ENCODE measurements around the gene TEX261. TPM values are rescaled to one million over a fixed set of nuclear protein-coding genes. Genes with fewer than 3 reads are reported as not detected.

TEX261 gene
- total RNA-seq, 1 donor from 2014 or later = 9.4 TPM

DNA sequence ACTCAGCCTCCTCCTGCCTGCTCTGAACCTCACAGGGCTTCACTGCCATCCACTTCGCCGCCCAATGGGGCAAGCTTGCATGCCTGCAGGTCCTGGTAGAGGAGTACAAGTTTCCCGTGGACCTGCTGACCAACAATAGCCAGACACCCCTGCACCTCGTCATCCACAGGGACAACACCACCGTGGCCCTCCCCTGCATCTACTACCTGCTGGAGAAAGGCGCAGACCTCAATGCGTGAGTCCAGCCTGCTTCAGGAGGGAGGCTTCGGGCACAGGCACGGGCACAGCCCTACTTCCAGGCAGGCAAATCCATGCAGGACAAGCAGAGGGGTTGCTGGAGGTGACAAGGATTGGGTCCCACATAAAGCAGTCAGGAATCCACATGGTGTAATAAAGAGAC, 15.0 kb downstream of the TEX261 start:
- Histone ChIP-seq H3K4me3 (no peak overlapping the region), H3K36me3 (no peaks in the 10 kb centered on the region), H2AFZ (replicated peaks) (no peak overlapping the region), H3K4me1 (peaks cover 5% of the 10 kb centered on the region), H3F3A (ENCODE audit: low read depth) (peaks cover 16% of the 10 kb centered on the region), H3K27ac (no peak overlapping the region), H3K9me3 (ENCODE audit: low read depth) (no peaks in the 10 kb centered on the region), H3K27me3 (peaks cover 45% of the 10 kb centered on the region), H3K79me2 (ENCODE audit: low read depth) (no peaks in the 10 kb centered on the region), H3K4me2 (no peak overlapping the region), H3K9ac (no peak overlapping the region), H4K20me1 (ENCODE audit: low read depth) (peaks cover 21% of the 10 kb centered on the region)
- Mint-ChIP-seq H3K27me3 (ENCODE audit: insufficient read depth, low read depth) (peaks cover 2% of the 10 kb centered on the region), H3K4me3 (no peak overlapping the region), H3K27ac (no peak overlapping the region), H3K9me3 (no peaks in the 10 kb centered on the region), H3K4me1 (peaks cover 22% of the 10 kb centered on the region), H3K36me3 (no peaks in the 10 kb centered on the region)
- TF ChIP-seq EZH2 (IDR thresholded peaks at IDR 0.05) (no peak), EZH2phosphoT487 (IDR thresholded peaks at IDR 0.05) (no peak)
- TF ChIP-seq, protein P1, sequence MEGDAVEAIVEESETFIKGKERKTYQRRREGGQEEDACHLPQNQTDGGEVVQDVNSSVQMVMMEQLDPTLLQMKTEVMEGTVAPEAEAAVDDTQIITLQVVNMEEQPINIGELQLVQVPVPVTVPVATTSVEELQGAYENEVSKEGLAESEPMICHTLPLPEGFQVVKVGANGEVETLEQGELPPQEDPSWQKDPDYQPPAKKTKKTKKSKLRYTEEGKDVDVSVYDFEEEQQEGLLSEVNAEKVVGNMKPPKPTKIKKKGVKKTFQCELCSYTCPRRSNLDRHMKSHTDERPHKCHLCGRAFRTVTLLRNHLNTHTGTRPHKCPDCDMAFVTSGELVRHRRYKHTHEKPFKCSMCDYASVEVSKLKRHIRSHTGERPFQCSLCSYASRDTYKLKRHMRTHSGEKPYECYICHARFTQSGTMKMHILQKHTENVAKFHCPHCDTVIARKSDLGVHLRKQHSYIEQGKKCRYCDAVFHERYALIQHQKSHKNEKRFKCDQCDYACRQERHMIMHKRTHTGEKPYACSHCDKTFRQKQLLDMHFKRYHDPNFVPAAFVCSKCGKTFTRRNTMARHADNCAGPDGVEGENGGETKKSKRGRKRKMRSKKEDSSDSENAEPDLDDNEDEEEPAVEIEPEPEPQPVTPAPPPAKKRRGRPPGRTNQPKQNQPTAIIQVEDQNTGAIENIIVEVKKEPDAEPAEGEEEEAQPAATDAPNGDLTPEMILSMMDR (IDR thresholded peaks at IDR 0.05) = no peak
- no peak for DNase-seq (ENCODE audit: low spot score)

DNA sequence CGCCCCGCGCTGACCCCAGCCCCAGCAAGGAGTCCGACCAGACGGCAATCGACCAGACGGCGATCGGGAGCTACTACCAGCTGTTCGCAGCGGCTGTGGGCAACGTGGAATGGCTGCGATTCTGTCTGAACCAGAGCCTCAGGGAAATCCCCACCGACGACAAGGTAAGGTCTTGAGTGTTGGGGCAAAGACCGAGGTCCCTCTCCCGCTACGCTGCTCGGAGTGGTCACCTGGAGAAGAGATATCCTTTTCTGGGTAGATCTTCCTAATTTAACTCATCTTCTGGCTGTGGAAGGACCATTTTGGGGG, 15.5 kb downstream of the TEX261 start:
- H3K27me3 Mint-ChIP-seq (ENCODE audit: insufficient read depth, low read depth) = no peaks in the 10 kb centered on the region
- Histone ChIP-seq H3K4me1 (peaks cover 5% of the 10 kb centered on the region), H3K4me2 (peak overlapping the region; percentile 88), H3F3A (ENCODE audit: low read depth) (peaks cover 16% of the 10 kb centered on the region), H3K27me3 (peaks cover 49% of the 10 kb centered on the region), H4K20me1 (ENCODE audit: low read depth) (peaks cover 16% of the 10 kb centered on the region), H3K9ac (no peak overlapping the region), H3K36me3 (no peaks in the 10 kb centered on the region), H3K79me2 (ENCODE audit: low read depth) (no peaks in the 10 kb centered on the region), H3K4me3 (peak overlapping the region; percentile 55), H3K27ac (no peak overlapping the region), H2AFZ (replicated peaks) (peak overlapping the region; percentile 71), H3K9me3 (ENCODE audit: low read depth) (no peaks in the 10 kb centered on the region)
- no peak for TF ChIP-seq EZH2 (IDR thresholded peaks at IDR 0.05)
- TF ChIP-seq, protein P1 (IDR thresholded peaks at IDR 0.05) = no peak
- no peak for TF ChIP-seq EZH2phosphoT487 (IDR thresholded peaks at IDR 0.05)
- DNase-seq (ENCODE audit: low spot score) = no peak
- no peak overlapping the region for H3K27ac Mint-ChIP-seq
- H3K4me1 Mint-ChIP-seq = peaks cover 22% of the 10 kb centered on the region
- H3K4me3 Mint-ChIP-seq = peak overlapping the region; percentile 67
- no peaks in the 10 kb centered on the region for H3K36me3 Mint-ChIP-seq
- no peaks in the 10 kb centered on the region for H3K9me3 Mint-ChIP-seq

DNA sequence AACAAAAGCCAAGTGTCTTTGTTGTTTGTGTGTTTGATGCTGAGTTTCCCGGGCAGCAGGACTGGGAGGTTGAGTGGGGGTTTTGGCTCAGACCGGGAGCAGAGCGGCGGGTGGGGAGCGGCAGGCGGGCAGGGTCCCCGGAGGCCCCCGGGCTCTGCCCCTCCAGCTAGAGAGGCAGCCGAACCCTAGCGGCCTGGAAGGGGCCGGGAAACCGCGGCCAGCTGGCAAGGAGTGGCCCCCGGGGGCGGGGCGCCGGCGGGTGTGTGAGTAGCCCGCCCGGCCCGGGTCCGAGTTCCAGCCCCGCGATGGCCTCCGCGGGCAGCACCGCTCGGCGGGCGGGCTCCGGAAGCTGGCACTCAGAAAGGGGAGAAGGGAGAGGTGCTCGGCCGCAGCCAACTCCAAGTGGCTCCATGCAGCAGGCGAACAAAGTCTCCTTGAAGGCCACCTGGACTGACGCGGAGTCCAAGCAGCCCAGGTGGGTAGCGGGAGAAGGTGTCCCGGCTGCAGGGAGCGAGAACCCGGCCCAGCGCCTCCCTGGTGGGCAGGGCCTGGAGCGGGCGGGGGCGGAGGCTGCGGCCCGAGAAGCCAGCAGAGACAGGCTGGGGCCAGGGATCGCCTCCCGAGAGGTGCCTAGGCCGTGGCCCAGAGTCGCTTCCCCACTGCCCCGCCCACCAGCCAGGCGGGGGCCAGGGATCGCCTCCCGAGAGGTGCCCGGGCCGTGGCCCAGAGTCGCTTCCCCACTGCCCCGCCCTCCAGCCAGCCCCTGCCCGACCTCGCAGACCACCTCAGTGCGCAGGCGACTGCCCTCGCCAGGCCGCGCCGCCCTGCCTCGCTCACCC, 16.1 kb downstream of the TEX261 start, which contains the start of gene ANKRD53:
Gene ANKRD53, plus strand, starts transcription at position 290 of the 839 bp plus-strand sequence. Its CDS starts 16 bp downstream, at position 306.
- peaks cover 10% of the 10 kb centered on the region for H4K20me1 ChIP-seq (ENCODE audit: low read depth)
- TF ChIP-seq EZH2 (IDR thresholded peaks at IDR 0.05) (peak; percentile 31), EZH2phosphoT487 (IDR thresholded peaks at IDR 0.05) (no peak)
- TF ChIP-seq, protein P1 (IDR thresholded peaks at IDR 0.05) = peak; percentile 3
- DNase-seq (ENCODE audit: low spot score) = peak; percentile 86
- no peaks in the 10 kb centered on the region for H3K79me2 ChIP-seq (ENCODE audit: low read depth)
- no peaks in the 10 kb centered on the region for H3K9me3 ChIP-seq (ENCODE audit: low read depth)
- H3K4me1 ChIP-seq = peaks cover 5% of the 10 kb centered on the region
- H3K27me3 ChIP-seq = peaks cover 55% of the 10 kb centered on the region
- H3F3A ChIP-seq (ENCODE audit: low read depth) = peaks cover 16% of the 10 kb centered on the region
- H3K36me3 ChIP-seq = no peaks in the 10 kb centered on the region
- no peak within 1 kb of the TSS for H3K9ac ChIP-seq
- Mint-ChIP-seq H3K4me3 (peak within 1 kb of the TSS; percentile 82), H3K27me3 (ENCODE audit: insufficient read depth, low read depth) (no peaks in the 10 kb centered on the region), H3K27ac (no peak within 1 kb of the TSS), H3K4me1 (peaks cover 22% of the 10 kb centered on the region), H3K36me3 (no peaks in the 10 kb centered on the region), H3K9me3 (no peaks in the 10 kb centered on the region)
- H3K4me3 ChIP-seq = peak within 1 kb of the TSS; percentile 55
- peak within 1 kb of the TSS; percentile 88 for H3K4me2 ChIP-seq
- no peak within 1 kb of the TSS for H3K27ac ChIP-seq
- H2AFZ ChIP-seq (replicated peaks) = peak within 1 kb of the TSS; percentile 71

All from neural progenitor cell (in vitro differentiated cells).